Left lung (tissue), 10 donors: Measurements from ENCODE around the gene AKT3. TPM values are rescaled to one million over a fixed set of nuclear protein-coding genes. Genes with fewer than 3 reads are reported as not detected.
A peak's percentile ranks its signal among the peaks of the same experiment; 100 is the strongest.

ENCODE experiments used
- ATAC-seq: fragments of 200-7000 bp; cut with Tn5 transposase; one replicate; pipeline ENCODE4 v1.9.1; 2020; ENCODE audit warnings: moderate library complexity
- DNase-seq, 4 donors: peaks; one replicate each; pipeline ENCODE4 v3.0.0-alpha.2; 2013 to 2020
- H3K27ac ChIP-seq, 2 donors: fragments of 200-600 bp; sonication (generic) in 1 of 2; one replicate each; pipeline versions ENCODE4 v1.5.0 to v1.8.0; 2020 to 2021
- H3K27me3 ChIP-seq, 2 donors: fragments of 200-600 bp; sonication (generic) in 1 of 2; one replicate each; pipeline versions ENCODE4 v1.5.0 to v1.8.0; 2020 to 2021
- H3K36me3 ChIP-seq, 2 donors: fragments of 200-600 bp; sonication (generic) in 1 of 2; one replicate each; pipeline versions ENCODE4 v1.5.0 to v1.8.0; 2020 to 2021
- H3K4me1 ChIP-seq, 2 donors: fragments of 200-600 bp; one replicate each; pipeline ENCODE4 v1.8.0; 2021
- H3K4me3 ChIP-seq, 2 donors: fragments of 200-600 bp; sonication (generic) in 1 of 2; one replicate each; pipeline versions ENCODE4 v1.5.0 to v1.8.0; 2020 to 2021; ENCODE audit warnings: mild to moderate bottlenecking in 1 of 2
- H3K9me3 ChIP-seq, 2 donors: fragments of 200-600 bp; sonication (generic) in 1 of 2; one replicate each; pipeline versions ENCODE4 v1.5.0 to v1.8.0; 2020 to 2021
- CTCF ChIP-seq, 2 donors: fragments of 200-600 bp; sonication (generic) in 1 of 2; IDR thresholded peaks; one replicate each; pipeline versions ENCODE4 v1.5.0 to v1.8.0; 2021; ENCODE audit warnings: antibody characterized with exemption in 2 of 2
- intact Hi-C, 2 donors: fragments of 100-400 bp; cut with DNase I; formaldehyde crosslinking; loops; one replicate each; pipeline versions ENCODE4 v1.11.2 to v1.14.2; 2022
- polyA plus RNA-seq, 6 donors: library from polyadenylated mRNA; unstranded; fragments of 120-200 nt; gene quantifications; one replicate each; pipeline ENCODE4 v1.2.1, GENCODE V29; 2013; ENCODE audit not compliant: insufficient read length in 6 of 6
- total RNA-seq, 2 donors: library from RNA; stranded (reverse); fragmentation: NEBNext Ultra II Directional; extraction: Animal tissue kit (Norgen Biotek cat#: 25700); gene quantifications; one replicate each; pipeline ENCODE4 v1.2.1, GENCODE V29; 2021
- donor health status: DM: no; HTN: yes; CAD: no.
- donor health status: DM: no; HTN: no; CAD: no.

Gene AKT3
- total and polyA plus RNA-seq, 8 donors = 24.1 to 44.9 (median 29.4) TPM

- no peaks in the 10 kb centered on the region for H3K36me3 ChIP-seq
- peaks cover 0 to 2% of the 10 kb centered on the region in 2 donors for H3K9me3 ChIP-seq
- no peak overlapping the region for H3K4me3 ChIP-seq
- intact Hi-C loops = no loop called here
- DNase-seq (no peak), ATAC-seq (peak; percentile 18)
- no peak for TF ChIP-seq CTCF (IDR thresholded peaks at IDR 0.05)
- H3K27me3 ChIP-seq = no peaks in the 10 kb centered on the region
- H3K27ac ChIP-seq = peak overlapping the region; percentile 33 to 91
- peaks cover 0 to 59% of the 10 kb centered on the region in 2 donors for H3K4me1 ChIP-seq
These were observed 117.9 kb downstream of the AKT3 start for GRCh38 chr1:243731974-243732625.

GRCh38 chr1:243731301-243731891 lies 118.6 kb downstream of the AKT3 start:
- no peak for TF ChIP-seq CTCF (IDR thresholded peaks at IDR 0.05)
- intact Hi-C loops = no loop called here
- Histone ChIP-seq H3K9me3 (peaks cover 0 to 2% of the 10 kb centered on the region in 2 donors), H3K36me3 (no peaks in the 10 kb centered on the region), H3K4me1 (peaks cover 0 to 64% of the 10 kb centered on the region in 2 donors), H3K27ac (peak overlapping the region; percentile 33 to 91), H3K27me3 (no peaks in the 10 kb centered on the region), H3K4me3 (no peak overlapping the region)
- ATAC-seq = peak; percentile 86
- peak in 3 of 4 donors; percentile 48 to 65 (median 55) for DNase-seq

GRCh38 chr1:243730487-243731150 lies 119.4 kb downstream of the AKT3 start:
- Histone ChIP-seq H3K27ac (peak overlapping the region; percentile 33 to 91), H3K9me3 (peaks cover 0 to 2% of the 10 kb centered on the region in 2 donors), H3K27me3 (no peaks in the 10 kb centered on the region), H3K4me1 (peaks cover 0 to 64% of the 10 kb centered on the region in 2 donors), H3K36me3 (no peaks in the 10 kb centered on the region), H3K4me3 (peak overlapping the region in 1 of 2 donors; percentile 11)
- DNase-seq (peak in 2 of 4 donors; percentile 55 to 90), ATAC-seq (peak; percentile 39)
- intact Hi-C loops = no loop called here
- no peak for TF ChIP-seq CTCF (IDR thresholded peaks at IDR 0.05)

- peaks cover 0 to 63% of the 10 kb centered on the region in 2 donors for H3K4me1 ChIP-seq
- intact Hi-C loops = no loop called here
- no peak for ATAC-seq
- H3K9me3 ChIP-seq = peaks cover 0 to 2% of the 10 kb centered on the region in 2 donors
- H3K27ac ChIP-seq = peak overlapping the region in 1 of 2 donors; percentile 91
- H3K4me3 ChIP-seq = no peak overlapping the region
- DNase-seq = no peak
- no peaks in the 10 kb centered on the region for H3K27me3 ChIP-seq
- TF ChIP-seq CTCF (IDR thresholded peaks at IDR 0.05) = no peak
- H3K36me3 ChIP-seq = no peaks in the 10 kb centered on the region
These were observed 120.1 kb downstream of the AKT3 start for GRCh38 chr1:243729956-243730355.
